Muscle layer of colon (tissue), 2 donors: Measurements from ENCODE around the gene NOSTRIN.
"Not testable (repeated sequence)": the region's sequence is repeated elsewhere in the genome, so short reads cannot be mapped to it uniquely, and the experiment has no call there.

Experiments used
- H3K27ac ChIP-seq: one replicate; pipeline ENCODE4 v1.7.0; 2013; ENCODE audit warnings: low read depth, mild to moderate bottlenecking, low read length, moderate library complexity
- H3K27me3 ChIP-seq, 2 donors: one replicate each; pipeline ENCODE4 v1.7.0; 2013; ENCODE audit warnings: low read length in 2 of 2, mild to moderate bottlenecking in 2 of 2; ENCODE audit not compliant: insufficient read depth in 2 of 2, control insufficient read depth in 1 of 2
- H3K36me3 ChIP-seq: one replicate; pipeline ENCODE4 v1.7.0; 2013; ENCODE audit warnings: mild to moderate bottlenecking, low read length; ENCODE audit not compliant: insufficient read depth
- H3K4me1 ChIP-seq: one replicate; pipeline ENCODE4 v1.7.0; 2013; ENCODE audit warnings: mild to moderate bottlenecking, low read length; ENCODE audit not compliant: insufficient read depth
- H3K4me3 ChIP-seq, 2 donors: one replicate each; pipeline ENCODE4 v1.7.0; 2013; ENCODE audit warnings: low read length in 2 of 2, low read depth in 1 of 2, mild to moderate bottlenecking in 1 of 2, moderate library complexity in 1 of 2
- H3K9ac ChIP-seq: one replicate; pipeline ENCODE4 v1.7.0; 2013; ENCODE audit warnings: low read length
- H3K9me3 ChIP-seq: one replicate; pipeline ENCODE4 v1.7.0; 2013; ENCODE audit warnings: mild to moderate bottlenecking, low read length
- donor health status: abdominal sarcoma.
- donor health status: Adenocarcinoma of cecum.

The NOSTRIN gene

GRCh38 chr2:168801961-168802858 is at the start of gene NOSTRIN:
Gene NOSTRIN (plus strand): TSS chr2:168802637. CDS start chr2:168802647, 10 bp downstream.
- no peak within 1 kb of the TSS for H3K27ac ChIP-seq

GRCh38 chr2:168753765-168754329 is 48.6 kb upstream of the NOSTRIN start:
- no peaks in the 10 kb centered on the region for H3K9me3 ChIP-seq
- no peak overlapping the region for H3K4me3 ChIP-seq
- H3K27me3 ChIP-seq, result no peaks in the 10 kb centered on the region
- H3K36me3 ChIP-seq, result no peaks in the 10 kb centered on the region
- H3K27ac ChIP-seq, result no peak overlapping the region
- no peaks in the 10 kb centered on the region for H3K4me1 ChIP-seq
- no peak overlapping the region for H3K9ac ChIP-seq

More at GRCh38 chr2:168801961-168802858, at the start of gene NOSTRIN:
- Histone ChIP-seq H3K4me3 (no peak within 1 kb of the TSS), H3K4me1 (no peaks in the 10 kb centered on the region), H3K9ac (no peak within 1 kb of the TSS), H3K9me3 (no peaks in the 10 kb centered on the region), H3K27me3 (no peaks in the 10 kb centered on the region), H3K36me3 (no peaks in the 10 kb centered on the region)

GRCh38 chr2:168757223-168757622 is 45.2 kb upstream of the NOSTRIN start:
- Histone ChIP-seq H3K9me3 (no peaks in the 10 kb centered on the region), H3K4me3 (no peak overlapping the region), H3K4me1 (no peaks in the 10 kb centered on the region), H3K27me3 (no peaks in the 10 kb centered on the region), H3K27ac (no peak overlapping the region), H3K36me3 (no peaks in the 10 kb centered on the region), H3K9ac (no peak overlapping the region)

GRCh38 chr2:168758970-168759820 is 43.2 kb upstream of the NOSTRIN start:
- Histone ChIP-seq H3K36me3 (no peaks in the 10 kb centered on the region), H3K9me3 (no peaks in the 10 kb centered on the region), H3K9ac (no peak overlapping the region), H3K27me3 (no peaks in the 10 kb centered on the region), H3K4me3 (no peak overlapping the region), H3K27ac (no peak overlapping the region), H3K4me1 (no peaks in the 10 kb centered on the region)

- no peaks in the 10 kb centered on the region for H3K4me1 ChIP-seq
- no peaks in the 10 kb centered on the region for H3K9me3 ChIP-seq
- H3K27me3 ChIP-seq, result no peaks in the 10 kb centered on the region
- no peak overlapping the region for H3K9ac ChIP-seq
- H3K27ac ChIP-seq, result no peak overlapping the region
- no peaks in the 10 kb centered on the region for H3K36me3 ChIP-seq
- H3K4me3 ChIP-seq, result no peak overlapping the region
These were observed 37.0 kb upstream of the NOSTRIN start for GRCh38 chr2:168765401-168765800.

GRCh38 chr2:168766600-168766999 is 35.8 kb upstream of the NOSTRIN start:
- Histone ChIP-seq H3K27me3 (no peaks in the 10 kb centered on the region), H3K36me3 (no peaks in the 10 kb centered on the region), H3K27ac (no peak overlapping the region), H3K9ac (no peak overlapping the region), H3K4me1 (no peaks in the 10 kb centered on the region), H3K9me3 (no peaks in the 10 kb centered on the region), H3K4me3 (no peak overlapping the region)

- Histone ChIP-seq H3K27me3 (no peaks in the 10 kb centered on the region), H3K9ac (no peak overlapping the region), H3K36me3 (no peaks in the 10 kb centered on the region), H3K4me1 (no peaks in the 10 kb centered on the region), H3K4me3 (no peak overlapping the region), H3K9me3 (no peaks in the 10 kb centered on the region), H3K27ac (no peak overlapping the region)
These were observed 35.2 kb upstream of the NOSTRIN start for GRCh38 chr2:168767258-168767657.

GRCh38 chr2:168768357-168768756 is 34.1 kb upstream of the NOSTRIN start:
- not testable (repeated sequence) for H3K9ac ChIP-seq

GRCh38 chr2:168770796-168771195 is 31.6 kb upstream of the NOSTRIN start:
- Histone ChIP-seq H3K27me3 (no peaks in the 10 kb centered on the region), H3K4me1 (no peaks in the 10 kb centered on the region), H3K36me3 (no peaks in the 10 kb centered on the region), H3K4me3 (no peak overlapping the region), H3K9ac (no peak overlapping the region), H3K27ac (no peak overlapping the region), H3K9me3 (no peaks in the 10 kb centered on the region)

More at GRCh38 chr2:168768357-168768756, 34.1 kb upstream of the NOSTRIN start:
- not testable (repeated sequence) for H3K27me3 ChIP-seq, H3K27ac ChIP-seq, H3K4me1 ChIP-seq, H3K4me3 ChIP-seq, H3K9me3 ChIP-seq, H3K36me3 ChIP-seq

- Histone ChIP-seq H3K4me1 (no peaks in the 10 kb centered on the region), H3K4me3 (no peak overlapping the region), H3K9ac (no peak overlapping the region), H3K36me3 (no peaks in the 10 kb centered on the region), H3K9me3 (no peaks in the 10 kb centered on the region), H3K27me3 (no peaks in the 10 kb centered on the region), H3K27ac (no peak overlapping the region)
These were observed 29.7 kb upstream of the NOSTRIN start for GRCh38 chr2:168772704-168773103.

GRCh38 chr2:168773128-168773527 is 29.3 kb upstream of the NOSTRIN start:
- no peak overlapping the region for H3K27ac ChIP-seq
- H3K9me3 ChIP-seq, result no peaks in the 10 kb centered on the region
- no peaks in the 10 kb centered on the region for H3K4me1 ChIP-seq
- H3K27me3 ChIP-seq, result no peaks in the 10 kb centered on the region
- H3K36me3 ChIP-seq, result no peaks in the 10 kb centered on the region
- H3K4me3 ChIP-seq, result no peak overlapping the region
- no peak overlapping the region for H3K9ac ChIP-seq
